HG03442 (cell line): Measurements from ENCODE around the gene EXOSC10.

Experiments used
- ATAC-seq: cut with Tn5 transposase; IDR thresholded peaks from one replicate; pipeline ENCODE4 v1.9.1; 2021; ENCODE audit warnings: mild to moderate bottlenecking, moderate library complexity; ENCODE audit not compliant: unreplicated experiment

EXOSC10 gene

DNA sequence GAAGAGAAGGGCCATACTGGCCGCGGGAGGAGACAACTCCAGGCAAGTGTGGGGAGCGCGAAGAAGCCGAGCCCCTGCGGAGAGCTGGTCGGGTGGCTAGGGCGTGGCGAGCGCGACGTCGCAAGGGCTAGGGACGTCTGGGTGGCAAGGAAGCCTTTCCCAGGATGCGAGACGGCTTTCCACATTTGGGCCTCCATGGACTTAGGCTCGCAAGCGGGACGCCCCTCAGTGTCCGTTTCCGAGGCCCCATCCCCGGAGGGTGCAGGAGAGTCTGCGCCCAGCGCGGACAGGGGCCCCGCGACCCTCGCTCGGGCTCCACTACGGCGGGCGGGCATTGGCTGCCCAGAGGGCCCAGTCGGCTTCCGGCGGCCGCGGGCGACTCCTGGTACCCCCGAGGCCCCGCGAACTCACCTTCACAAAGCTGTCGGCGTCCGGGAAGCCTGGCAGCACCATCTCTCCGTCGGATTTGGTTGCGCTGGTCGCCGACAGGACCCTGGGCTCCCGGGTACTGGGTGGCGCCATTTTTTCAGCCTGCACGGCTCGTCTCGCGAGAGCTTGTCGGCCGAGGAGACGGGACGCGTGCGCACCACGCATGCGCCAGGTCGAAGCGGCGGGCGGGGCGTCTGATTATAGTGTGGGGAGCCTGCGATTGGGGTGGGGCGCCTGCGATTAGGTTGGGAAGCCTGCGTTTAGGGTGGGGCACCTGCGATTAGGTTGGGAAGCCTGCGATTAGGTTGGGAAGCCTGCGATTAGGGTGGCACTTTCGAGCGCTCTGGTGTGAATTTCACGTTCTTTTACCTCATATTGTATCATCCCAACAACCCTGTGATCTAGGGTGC is at the start of gene EXOSC10:
TSS of gene EXOSC10 (minus strand) at position 560 of the 839 bp plus-strand sequence. CDS start at position 522, 38 bp downstream.
- ATAC-seq: peak; percentile 90

GRCh38 chr1:11147197-11147770 is 47.6 kb upstream of the EXOSC10 start:
- ATAC-seq: no peak

DNA sequence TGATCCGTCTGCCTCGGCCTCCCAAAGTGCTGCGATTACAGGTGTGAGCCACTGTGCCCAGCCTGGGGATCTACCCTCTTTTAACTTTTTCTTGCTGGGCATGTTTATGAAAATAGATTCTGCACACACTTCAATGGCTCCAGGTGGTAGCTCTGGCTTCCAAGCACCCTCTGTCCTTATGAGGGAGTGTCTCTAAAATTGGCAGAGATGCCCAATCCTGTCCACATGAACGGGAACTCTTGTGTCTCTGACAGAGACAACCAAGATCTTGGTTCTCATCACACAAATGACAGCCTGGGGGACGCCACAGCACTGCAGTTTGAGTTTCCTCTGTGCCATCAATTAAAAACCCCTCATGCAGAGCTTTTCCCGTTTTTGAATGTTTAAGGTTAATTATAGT is 46.1 kb upstream of the EXOSC10 start:
- no peak for ATAC-seq

DNA sequence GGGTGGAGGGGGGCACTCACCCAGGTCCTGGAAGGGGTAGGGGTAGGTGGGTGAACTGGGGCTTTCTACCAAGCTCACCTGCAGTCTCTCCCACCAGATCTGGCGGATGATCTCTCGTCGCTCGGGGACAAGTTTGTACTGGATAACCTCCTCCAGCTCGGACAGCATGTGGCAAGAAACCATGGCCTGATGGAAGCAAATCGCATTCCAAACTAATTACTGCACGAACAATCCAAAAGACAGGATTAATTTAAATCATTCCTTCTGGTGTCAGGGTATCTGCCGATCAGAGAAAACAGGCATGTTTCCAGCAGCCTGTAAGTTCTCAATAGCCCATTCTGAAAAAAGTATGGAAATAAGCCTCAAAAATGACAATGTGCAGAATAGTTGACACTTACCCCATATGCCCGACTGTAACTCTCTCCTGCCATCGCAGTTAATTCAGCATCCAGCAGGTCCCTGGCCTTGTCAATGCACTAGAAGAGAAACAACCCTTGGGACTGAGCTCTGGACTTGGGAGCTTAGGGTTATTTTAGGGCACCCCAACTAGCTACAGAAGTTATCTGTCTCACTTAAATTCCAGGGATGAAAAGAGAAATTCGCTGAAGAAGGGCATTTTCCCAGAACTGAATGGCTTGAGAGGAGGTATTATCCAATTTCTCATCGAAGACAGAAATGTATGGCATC is 45.0 kb upstream of the EXOSC10 start:
- ATAC-seq: no peak

DNA sequence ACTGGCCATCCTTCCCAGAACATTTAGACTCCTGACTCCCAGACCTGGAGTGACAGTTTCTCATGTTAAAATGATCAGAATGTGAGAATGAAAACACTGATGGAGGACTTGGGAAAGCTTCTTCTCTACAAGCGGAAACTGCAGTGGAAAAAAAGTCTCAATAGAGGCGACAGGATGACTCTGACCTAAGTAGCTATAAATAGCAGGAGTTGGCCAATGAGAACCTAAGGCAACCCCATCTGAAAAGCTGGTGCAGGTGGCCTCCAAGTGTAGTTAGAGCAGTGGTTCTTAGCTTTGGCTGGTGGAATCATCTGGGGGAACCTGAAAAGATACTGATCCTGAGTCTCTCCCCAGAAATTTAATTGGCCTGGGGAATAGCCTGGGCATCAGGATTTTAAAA is 44.2 kb upstream of the EXOSC10 start:
- ATAC-seq: no peak

DNA sequence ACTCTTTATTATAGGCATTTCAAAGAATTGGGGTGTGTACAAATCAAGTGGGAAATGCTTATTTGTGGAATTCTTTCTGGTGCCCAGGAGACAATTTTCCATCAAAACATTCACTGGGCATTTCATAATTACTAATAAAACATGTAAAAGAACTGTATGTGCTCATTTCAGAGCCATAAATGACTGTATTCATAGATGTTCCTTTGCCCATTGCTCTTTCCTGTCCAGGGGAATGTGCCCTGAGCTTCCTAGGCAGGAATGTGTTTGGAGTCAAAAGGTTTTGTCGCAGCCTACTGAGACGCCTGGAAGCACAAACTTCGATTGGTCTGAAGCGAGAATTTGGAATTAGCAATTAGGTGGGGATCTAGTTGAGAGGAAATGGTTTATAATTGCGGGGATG is 43.7 kb upstream of the EXOSC10 start:
- ATAC-seq: no peak

DNA sequence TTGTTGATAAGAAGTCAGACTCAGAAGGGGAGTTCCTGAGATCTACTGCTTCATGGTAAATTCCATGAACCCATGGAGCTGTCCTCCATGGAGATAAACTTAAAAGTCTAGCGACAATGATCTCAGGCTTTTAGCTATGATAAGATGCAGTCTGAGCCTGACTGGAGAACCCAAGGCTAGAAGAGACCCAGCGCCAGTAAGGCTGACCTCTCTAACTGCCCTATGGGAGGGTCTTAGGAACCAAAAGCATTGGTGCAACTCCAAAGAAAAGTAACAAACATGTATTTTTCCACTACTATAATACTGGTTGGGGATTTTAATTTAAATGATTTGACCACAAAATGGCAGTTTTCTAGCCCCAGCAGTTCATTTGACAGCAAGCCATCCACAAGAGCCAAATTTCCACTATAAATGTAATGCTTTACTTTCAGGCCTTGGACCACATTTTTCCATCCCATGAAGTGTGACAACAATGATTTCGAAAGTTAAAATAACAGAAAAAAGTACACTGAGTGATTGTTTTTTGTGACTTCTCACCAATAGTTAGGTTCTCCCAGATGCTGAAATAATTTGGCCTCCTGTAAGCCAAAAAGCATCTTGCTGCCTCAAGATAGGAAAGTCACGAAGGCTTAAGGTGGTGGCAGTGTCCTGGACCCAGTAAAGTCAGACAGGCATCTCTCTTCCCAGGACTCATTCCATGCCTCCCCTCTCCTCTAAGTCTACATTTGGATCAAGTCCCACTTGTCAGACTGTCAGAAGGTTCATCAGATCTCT is 43.1 kb upstream of the EXOSC10 start:
- no peak for ATAC-seq

- no peak for ATAC-seq
These were observed 39.3 kb upstream of the EXOSC10 start for GRCh38 chr1:11138952-11139351.

DNA sequence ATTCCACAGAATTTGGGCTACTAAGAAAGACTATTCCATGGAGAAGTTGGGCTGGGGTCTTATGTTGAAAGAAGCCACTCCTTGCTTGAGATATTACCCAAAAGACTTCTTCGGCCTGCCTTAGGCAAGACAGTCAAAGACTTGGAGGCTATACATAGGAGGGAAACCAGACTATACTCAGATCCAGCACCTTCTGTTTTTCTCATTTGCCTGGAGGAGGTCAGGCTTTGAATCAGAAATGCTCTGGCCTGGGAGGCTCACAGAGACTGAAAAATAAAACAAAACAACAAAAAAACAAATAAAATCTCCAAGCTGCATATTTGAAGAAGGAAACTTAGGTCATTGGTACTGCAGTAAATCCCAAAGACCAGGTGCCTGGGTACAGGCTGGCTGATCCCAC is 38.4 kb upstream of the EXOSC10 start:
- no peak for ATAC-seq

GRCh38 chr1:11134898-11135266 is 35.2 kb upstream of the EXOSC10 start:
- no peak for ATAC-seq

DNA sequence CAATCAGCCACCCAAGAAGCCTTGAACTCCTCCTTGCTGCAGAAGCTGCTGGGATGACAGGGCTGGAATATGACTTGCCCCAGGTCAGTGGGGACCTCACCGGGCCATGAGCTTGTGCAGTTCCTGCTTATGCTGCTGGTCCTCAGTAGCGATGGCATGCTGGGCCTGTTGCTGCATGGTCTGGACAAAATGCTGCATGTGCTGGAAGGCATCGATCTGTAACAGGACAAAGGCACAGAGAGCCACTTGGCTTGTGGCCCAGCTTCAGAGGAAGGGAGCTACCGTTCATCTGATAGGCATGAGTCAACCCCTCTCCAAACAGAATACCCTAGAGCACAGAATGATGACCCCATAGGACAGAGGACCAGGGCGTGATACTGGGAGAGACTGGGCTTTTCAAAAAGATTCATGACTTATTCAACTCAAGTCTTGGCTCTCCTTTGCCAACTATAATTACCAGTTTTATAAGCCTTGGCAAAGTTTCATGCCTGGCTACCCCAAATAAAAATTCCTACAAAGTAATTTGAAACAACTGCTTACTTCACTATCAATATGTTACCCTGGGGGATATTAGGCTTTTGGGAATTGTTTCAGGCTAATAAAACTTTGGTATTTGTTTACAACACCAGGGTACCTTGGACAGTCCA is 34.7 kb upstream of the EXOSC10 start:
- no peak for ATAC-seq

DNA sequence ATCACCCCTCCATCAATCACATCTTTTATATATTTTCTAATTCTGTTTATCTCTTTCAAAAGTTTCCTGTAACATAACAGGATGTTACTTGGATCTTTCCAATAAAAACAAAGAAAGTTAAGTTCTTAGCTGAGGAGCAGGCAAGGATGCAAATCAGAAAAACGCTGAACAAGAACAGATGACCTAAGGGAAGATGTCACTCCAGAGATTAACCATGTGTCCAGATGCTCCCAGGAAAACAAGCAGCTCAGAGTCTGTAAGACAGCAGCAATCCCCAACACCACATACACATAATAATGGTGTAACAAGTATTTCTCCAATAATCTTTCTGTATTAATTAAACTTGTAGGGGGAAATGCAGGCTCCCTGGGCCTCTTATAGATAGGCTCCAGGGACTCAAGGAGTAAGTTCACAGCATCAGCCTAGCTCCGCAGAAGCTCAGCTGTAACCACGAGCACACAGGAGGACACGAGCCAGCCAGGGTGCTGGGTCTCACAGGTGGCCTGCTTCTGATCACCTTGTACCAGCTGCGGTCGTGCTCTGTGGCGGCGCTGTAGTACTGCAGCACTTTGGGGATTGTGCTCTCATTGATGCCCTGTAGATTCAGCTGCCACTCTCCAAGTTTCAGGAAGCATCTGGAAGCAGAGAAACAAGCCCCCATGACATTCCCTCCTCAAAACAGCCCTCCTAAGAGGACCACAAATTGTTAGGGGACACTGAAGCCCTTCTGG is 33.1 kb upstream of the EXOSC10 start:
- ATAC-seq: no peak

GRCh38 chr1:11131816-11132215 is 32.1 kb upstream of the EXOSC10 start:
- ATAC-seq: no peak

GRCh38 chr1:11130406-11130805 is 30.7 kb upstream of the EXOSC10 start:
- ATAC-seq: no peak

GRCh38 chr1:11129649-11130390 is 30.2 kb upstream of the EXOSC10 start:
- no peak for ATAC-seq

DNA sequence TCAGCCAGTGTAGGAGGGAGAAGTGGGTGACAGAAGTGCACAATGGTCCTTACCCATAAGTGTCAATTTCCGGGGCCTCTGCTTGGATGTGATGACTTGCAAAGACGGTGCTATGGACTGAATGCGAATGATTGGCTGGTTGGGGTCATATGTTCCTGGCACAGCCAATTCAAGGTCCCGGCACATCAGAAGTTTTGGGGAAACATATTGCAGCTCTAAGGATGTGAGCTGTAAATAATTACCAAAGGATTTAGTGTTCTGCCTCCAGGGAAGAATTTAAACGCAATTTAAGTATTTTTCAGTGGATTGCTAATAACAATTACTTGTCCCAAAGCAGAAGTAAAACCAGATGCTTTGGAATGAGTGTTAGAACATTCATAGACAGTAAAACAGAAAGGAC is 26.9 kb upstream of the EXOSC10 start:
- no peak for ATAC-seq

DNA sequence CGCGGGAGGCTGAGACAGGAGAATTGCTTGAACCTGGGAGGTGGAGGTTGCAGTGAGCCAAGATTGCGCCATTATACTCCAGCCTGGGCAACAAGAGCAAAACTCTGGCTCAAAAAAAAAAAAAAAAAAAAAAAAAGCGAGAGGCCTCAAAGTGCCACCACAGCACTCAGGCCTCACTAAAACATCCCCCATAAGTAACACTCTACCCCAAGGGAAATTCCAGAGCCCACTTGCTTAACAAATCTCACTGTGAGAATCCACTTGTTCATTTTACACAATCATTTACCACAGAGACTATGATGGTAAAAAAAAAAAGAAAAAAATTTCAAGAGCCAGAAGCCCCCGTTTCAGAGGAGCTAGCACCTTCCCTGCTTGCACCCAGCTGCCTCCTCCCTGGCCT is 26.3 kb upstream of the EXOSC10 start:
- no peak for ATAC-seq

GRCh38 chr1:11124965-11125364 is 25.3 kb upstream of the EXOSC10 start:
- ATAC-seq: no peak

GRCh38 chr1:11116318-11116717 is 16.6 kb upstream of the EXOSC10 start:
- no peak for ATAC-seq
